Lung (tissue), 12 donors: ENCODE data around the gene ZBED4. TPM values are rescaled to one million over a fixed set of nuclear protein-coding genes. Genes with fewer than 3 reads are reported as not detected.

Source experiments
- ATAC-seq: fragments of 200-7000 bp; cut with Tn5 transposase; one replicate; pipeline ENCODE4 v1.9.1; 2020; ENCODE audit warnings: moderate number of reproducible peaks; ENCODE audit not compliant: insufficient read depth, low FRiP score
- DNase-seq, 3 donors: peaks; one replicate each; pipeline ENCODE4 v3.0.0-alpha.2; 2013 to 2017
- H3K27ac ChIP-seq, 2 donors: one replicate each; pipeline ENCODE4 v1.5.1; 2013; ENCODE audit warnings: mild to moderate bottlenecking in 2 of 2, moderate library complexity in 2 of 2, control low read depth in 1 of 2, inconsistent platforms in 1 of 2, low read depth in 1 of 2, low read length in 1 of 2
- H3K27me3 ChIP-seq, 3 donors: one replicate each; pipeline ENCODE4 v1.5.1; 2013; ENCODE audit warnings: low read length in 2 of 3; ENCODE audit not compliant: control insufficient read depth in 3 of 3, insufficient read depth in 3 of 3
- H3K36me3 ChIP-seq, 4 donors: one replicate each; pipeline ENCODE4 v1.5.1; 2013; ENCODE audit warnings: low read length in 4 of 4, mild to moderate bottlenecking in 1 of 4, moderate library complexity in 1 of 4; ENCODE audit not compliant: control insufficient read depth in 4 of 4, insufficient read depth in 4 of 4
- H3K4me1 ChIP-seq, 5 donors: one replicate each; pipeline ENCODE4 v1.5.1; 2013; ENCODE audit warnings: low read length in 5 of 5, mild to moderate bottlenecking in 2 of 5, moderate library complexity in 1 of 5; ENCODE audit not compliant: control insufficient read depth in 5 of 5, insufficient read depth in 5 of 5
- H3K4me3 ChIP-seq: one replicate; pipeline ENCODE4 v1.5.1; 2013; ENCODE audit warnings: mild to moderate bottlenecking, control low read depth, moderate library complexity
- H3K9ac ChIP-seq, 2 donors: one replicate each; pipeline ENCODE4 v1.5.1; 2013; ENCODE audit warnings: low read length in 2 of 2, control low read depth in 1 of 2; ENCODE audit not compliant: insufficient read depth in 1 of 2
- H3K9me3 ChIP-seq, 4 donors: one replicate each; pipeline ENCODE4 v1.5.1; 2013; ENCODE audit warnings: low read length in 3 of 4, mild to moderate bottlenecking in 1 of 4, moderate library complexity in 1 of 4; ENCODE audit not compliant: control insufficient read depth in 4 of 4, insufficient read depth in 3 of 4
- WGBS, 2 donors: extraction: QIAGEN DNeasy Blood & Tissue Kit; methylation state at CpG; one replicate each; pipeline ENCODE4 v1.1.7; 2013; 5-methylcytosine and 5-hydroxymethylcytosine counted together
- polyA plus RNA-seq, 2 donors: library from polyadenylated mRNA; stranded (reverse); fragments of 200-250 nt; gene quantifications; one replicate each; pipeline ENCODE4 v1.2.1, GENCODE V29; 2013
- total RNA-seq, 2 donors: library from RNA; depleted of rRNA in 1 of 2; stranded (reverse); fragments of >200 nt in 1 of 2; gene quantifications; one replicate each; pipeline ENCODE4 v1.2.1, GENCODE V29; 2014 to 2021
- TF ChIP-seq, protein P1 (sequence below): IDR thresholded peaks from 2 replicates; pipeline ENCODE4 v1.5.1; 2012; ENCODE audit warnings: mild to moderate bottlenecking; ENCODE audit errors: control extremely low read depth, extremely low read depth
- donor health status: control.
- donor health status: control.
- donor health status: Bipolar disorder and iron deficiency.
- donor health status: healthy.
- donor health status: DM: yes; HTN: yes; CAD: no.

Gene ZBED4
- total and polyA plus RNA-seq, 4 donors, result 3.9 to 13.2 (median 9.1) TPM

DNA sequence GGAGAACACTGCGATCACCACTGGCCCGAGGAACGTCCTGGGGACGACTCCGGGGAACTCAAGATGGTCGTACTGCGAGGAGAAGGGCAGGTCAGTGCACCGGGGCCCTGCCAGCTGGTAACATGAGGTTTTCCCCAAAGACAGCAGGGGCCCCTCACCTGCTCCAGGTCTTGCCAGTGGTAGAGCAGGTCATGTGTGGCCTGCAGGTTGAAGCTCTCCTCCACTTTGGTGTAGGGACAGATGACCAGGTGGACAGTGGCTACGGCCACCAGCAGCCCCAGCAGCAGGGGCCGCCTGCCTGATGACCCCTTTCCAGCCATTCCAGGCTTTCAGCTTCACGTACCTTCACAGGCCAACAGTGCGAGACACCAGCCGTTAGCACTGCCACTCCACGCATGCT, 59.8 kb downstream of the ZBED4 start:
- 96 to 98% methylated on average over 14 of the region's 14 CpGs for WGBS, 2 donors
- Histone ChIP-seq H3K9ac (no peak overlapping the region), H3K27me3 (no peaks in the 10 kb centered on the region), H3K4me3 (no peak overlapping the region), H3K4me1 (peaks cover 0 to 6% (median 0%) of the 10 kb centered on the region in 5 donors), H3K9me3 (no peaks in the 10 kb centered on the region), H3K27ac (no peak overlapping the region), H3K36me3 (peaks cover 0 to 33% (median 14%) of the 10 kb centered on the region in 4 donors)
- ATAC-seq (no peak), DNase-seq (no peak)
- TF ChIP-seq, protein P1, sequence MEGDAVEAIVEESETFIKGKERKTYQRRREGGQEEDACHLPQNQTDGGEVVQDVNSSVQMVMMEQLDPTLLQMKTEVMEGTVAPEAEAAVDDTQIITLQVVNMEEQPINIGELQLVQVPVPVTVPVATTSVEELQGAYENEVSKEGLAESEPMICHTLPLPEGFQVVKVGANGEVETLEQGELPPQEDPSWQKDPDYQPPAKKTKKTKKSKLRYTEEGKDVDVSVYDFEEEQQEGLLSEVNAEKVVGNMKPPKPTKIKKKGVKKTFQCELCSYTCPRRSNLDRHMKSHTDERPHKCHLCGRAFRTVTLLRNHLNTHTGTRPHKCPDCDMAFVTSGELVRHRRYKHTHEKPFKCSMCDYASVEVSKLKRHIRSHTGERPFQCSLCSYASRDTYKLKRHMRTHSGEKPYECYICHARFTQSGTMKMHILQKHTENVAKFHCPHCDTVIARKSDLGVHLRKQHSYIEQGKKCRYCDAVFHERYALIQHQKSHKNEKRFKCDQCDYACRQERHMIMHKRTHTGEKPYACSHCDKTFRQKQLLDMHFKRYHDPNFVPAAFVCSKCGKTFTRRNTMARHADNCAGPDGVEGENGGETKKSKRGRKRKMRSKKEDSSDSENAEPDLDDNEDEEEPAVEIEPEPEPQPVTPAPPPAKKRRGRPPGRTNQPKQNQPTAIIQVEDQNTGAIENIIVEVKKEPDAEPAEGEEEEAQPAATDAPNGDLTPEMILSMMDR, result no peak

DNA sequence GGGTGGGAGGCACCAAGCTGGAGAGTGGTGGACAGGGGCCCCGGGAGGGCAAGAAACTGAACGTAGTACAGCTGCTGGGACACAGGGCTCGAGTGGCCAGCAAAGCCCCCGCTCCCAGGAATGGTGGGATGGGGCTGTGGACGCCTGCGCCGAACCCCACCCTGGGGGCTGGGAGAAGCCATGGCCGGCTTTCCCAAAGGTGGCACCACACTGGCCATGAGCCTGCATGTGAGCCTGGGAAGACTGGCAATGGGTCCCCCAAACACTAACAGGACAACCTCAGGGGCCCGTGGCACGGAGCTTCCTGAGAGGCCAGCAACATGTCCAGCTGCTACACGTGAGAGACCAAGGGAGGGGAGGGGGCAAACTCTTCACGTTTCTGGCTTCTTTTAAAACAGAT, 60.6 kb downstream of the ZBED4 start:
- Histone ChIP-seq H3K4me3 (no peak overlapping the region), H3K27ac (no peak overlapping the region), H3K27me3 (no peaks in the 10 kb centered on the region), H3K9me3 (no peaks in the 10 kb centered on the region), H3K4me1 (peaks cover 0 to 11% (median 5%) of the 10 kb centered on the region in 5 donors), H3K36me3 (peaks cover 0 to 28% (median 14%) of the 10 kb centered on the region in 4 donors), H3K9ac (no peak overlapping the region)
- TF ChIP-seq, protein P1, result no peak
- no peak for DNase-seq
- ATAC-seq, result no peak
- 93 to 94% methylated on average over 12 of the region's 12 CpGs for WGBS, 2 donors

DNA sequence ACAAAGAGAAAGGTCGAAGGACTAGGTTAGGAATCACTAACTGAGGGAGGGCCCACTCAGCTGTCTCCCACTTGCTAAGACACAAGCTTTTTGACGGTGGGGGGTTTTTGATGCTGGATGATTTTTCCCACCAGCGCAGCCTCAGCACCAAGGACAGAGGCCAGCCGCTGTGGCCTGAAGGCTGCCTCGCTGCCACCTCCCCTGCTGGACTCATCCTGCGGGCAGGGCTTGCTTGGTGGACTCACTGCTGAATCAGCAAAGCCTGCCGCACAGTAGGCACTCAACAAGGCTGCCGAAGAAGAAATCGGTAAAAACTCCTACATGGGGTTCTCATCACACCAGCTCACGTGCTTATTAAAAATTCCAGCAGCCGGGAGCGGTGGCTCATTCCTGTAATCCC, 62.0 kb downstream of the ZBED4 start:
- Histone ChIP-seq H3K4me3 (no peak overlapping the region), H3K9ac (no peak overlapping the region), H3K36me3 (peaks cover 0 to 24% (median 20%) of the 10 kb centered on the region in 4 donors), H3K4me1 (peaks cover 0 to 12% (median 9%) of the 10 kb centered on the region in 5 donors), H3K27me3 (no peaks in the 10 kb centered on the region), H3K27ac (no peak overlapping the region), H3K9me3 (no peaks in the 10 kb centered on the region)
- TF ChIP-seq, protein P1, result no peak
- 95% methylated on average over 12 of the region's 12 CpGs for whole genome bisulfite sequencing, 2 donors
- DNase-seq (no peak), ATAC-seq (no peak)

DNA sequence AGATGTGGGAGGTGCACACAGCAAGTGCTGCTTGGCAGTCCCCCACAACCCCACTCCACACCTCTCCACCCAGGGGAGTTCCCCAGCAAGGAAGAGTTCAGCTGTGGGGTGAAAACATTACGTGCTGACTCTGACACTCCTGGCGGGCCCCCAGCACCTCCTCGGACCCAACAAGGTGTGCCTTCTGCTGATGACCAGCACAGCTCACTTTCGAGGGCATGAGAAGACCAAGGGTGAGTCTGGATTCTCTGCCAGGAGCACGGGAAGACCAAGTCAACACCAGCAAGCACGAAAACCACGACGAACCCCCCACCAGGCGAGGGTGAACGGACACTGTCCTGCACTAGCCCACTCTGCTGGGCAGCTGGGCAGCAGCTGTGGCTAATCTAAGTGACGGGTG, 63.2 kb downstream of the ZBED4 start:
- Histone ChIP-seq H3K9me3 (no peaks in the 10 kb centered on the region), H3K4me3 (no peak overlapping the region), H3K36me3 (peaks cover 0 to 27% (median 21%) of the 10 kb centered on the region in 4 donors), H3K4me1 (peaks cover 0 to 12% (median 9%) of the 10 kb centered on the region in 5 donors), H3K27ac (no peak overlapping the region), H3K9ac (no peak overlapping the region), H3K27me3 (no peaks in the 10 kb centered on the region)
- ATAC-seq (no peak), DNase-seq (no peak)
- TF ChIP-seq, protein P1, result no peak
- 86 to 92% methylated on average over 11 of the region's 11 CpGs for WGBS, 2 donors
